CD4-positive, alpha-beta memory T cell (primary cell): ENCODE data around the gene HHATL. TPM values are rescaled to one million over a fixed set of nuclear protein-coding genes. Genes with fewer than 3 reads are reported as not detected.

Source experiments
- CTCF ChIA-PET: fragments of 350-600 bp; sonication (Branson Sonifier 250); formaldehyde crosslinking; loops from one replicate; lab custom pipeline; 2021; ENCODE audit warnings: inconsistent platforms; ENCODE audit not compliant: partially characterized antibody; lab: Charles Lee
- POLR2A ChIA-PET: fragments of 350-600 bp; sonication (Branson Sonifier 250); formaldehyde crosslinking; loops from one replicate; lab custom pipeline; 2021; ENCODE audit not compliant: partially characterized antibody; lab: Charles Lee
- DNase-seq, 5 donors: peaks; one replicate each; pipeline versions ENCODE4 v3.0.0 to v3.0.0-alpha.2; 2020 to 2022; ENCODE audit warnings: mixed read lengths in 1 of 5
- H3K27ac ChIP-seq: one replicate; pipeline ENCODE4 v1.7.0; 2013; ENCODE audit warnings: low read depth, low read length
- H3K27me3 ChIP-seq: 2 replicates; pipeline ENCODE4 v1.7.0; 2013; ENCODE audit warnings: mild to moderate bottlenecking, low read length, moderate library complexity; ENCODE audit not compliant: insufficient read depth
- H3K36me3 ChIP-seq: 2 replicates; pipeline ENCODE4 v1.7.0; 2013; ENCODE audit warnings: mild to moderate bottlenecking, low read length, moderate library complexity; ENCODE audit not compliant: insufficient read depth
- H3K4me1 ChIP-seq: 2 replicates; pipeline ENCODE4 v1.7.0; 2013; ENCODE audit warnings: mild to moderate bottlenecking, low read length, moderate library complexity; ENCODE audit not compliant: insufficient read depth
- H3K4me3 ChIP-seq, 2 donors: one replicate each; pipeline ENCODE4 v1.7.0; 2013; ENCODE audit warnings: low read length in 2 of 2, mild to moderate bottlenecking in 1 of 2
- H3K9me3 ChIP-seq, 2 donors: one replicate each; pipeline ENCODE4 v1.7.0; 2013; ENCODE audit warnings: low read length in 2 of 2, control low read depth in 1 of 2; ENCODE audit not compliant: control insufficient read depth in 1 of 2
- H3K27ac Mint-ChIP-seq, 7 donors: one replicate each; pipeline ENCODE4 v1.8.0; 2020 to 2021; ENCODE audit warnings: mixed read lengths in 7 of 7, mild to moderate bottlenecking in 6 of 7, inconsistent platforms in 3 of 7, moderate library complexity in 3 of 7
- H3K27me3 Mint-ChIP-seq, 2 donors: one replicate each; pipeline ENCODE4 v1.8.0; 2020 to 2021; ENCODE audit warnings: mixed read lengths in 2 of 2
- H3K36me3 Mint-ChIP-seq, 2 donors: one replicate each; pipeline ENCODE4 v1.8.0; 2020 to 2021; ENCODE audit warnings: mixed read lengths in 2 of 2, inconsistent platforms in 1 of 2, mild to moderate bottlenecking in 1 of 2
- H3K4me1 Mint-ChIP-seq, 4 donors: one replicate each; pipeline ENCODE4 v1.8.0; 2020 to 2021; ENCODE audit warnings: mixed read lengths in 4 of 4, mild to moderate bottlenecking in 1 of 4
- H3K4me3 Mint-ChIP-seq, 8 donors: one replicate each; pipeline ENCODE4 v1.8.0; 2020 to 2021; ENCODE audit warnings: mixed read lengths in 8 of 8, mild to moderate bottlenecking in 7 of 8, moderate library complexity in 6 of 8, inconsistent platforms in 3 of 8
- H3K9me3 Mint-ChIP-seq, 8 donors: one replicate each; pipeline ENCODE4 v1.8.0; 2020 to 2021; ENCODE audit warnings: mixed read lengths in 8 of 8, mild to moderate bottlenecking in 5 of 8, inconsistent platforms in 3 of 8, moderate library complexity in 1 of 8
- intact Hi-C: fragments of 100-400 bp; cut with micrococcal nuclease; formaldehyde crosslinking; loops from one replicate; pipeline ENCODE4 v1.15.1; 2023
- polyA plus RNA-seq, 2 donors: library from polyadenylated mRNA; unstranded; fragments of 300-500 nt; fragmentation: Illumina TruSeq; gene quantifications; one replicate each; pipeline ENCODE4 v1.2.3, GENCODE V29; 2021
- total RNA-seq, 2 experiments: library from RNA; stranded (reverse); gene quantifications; one replicate each; pipeline ENCODE4 v1.2.3, GENCODE V29; 2021

The HHATL gene
- total and polyA plus RNA-seq, 4 experiments from 2014 or later: not detected

DNA sequence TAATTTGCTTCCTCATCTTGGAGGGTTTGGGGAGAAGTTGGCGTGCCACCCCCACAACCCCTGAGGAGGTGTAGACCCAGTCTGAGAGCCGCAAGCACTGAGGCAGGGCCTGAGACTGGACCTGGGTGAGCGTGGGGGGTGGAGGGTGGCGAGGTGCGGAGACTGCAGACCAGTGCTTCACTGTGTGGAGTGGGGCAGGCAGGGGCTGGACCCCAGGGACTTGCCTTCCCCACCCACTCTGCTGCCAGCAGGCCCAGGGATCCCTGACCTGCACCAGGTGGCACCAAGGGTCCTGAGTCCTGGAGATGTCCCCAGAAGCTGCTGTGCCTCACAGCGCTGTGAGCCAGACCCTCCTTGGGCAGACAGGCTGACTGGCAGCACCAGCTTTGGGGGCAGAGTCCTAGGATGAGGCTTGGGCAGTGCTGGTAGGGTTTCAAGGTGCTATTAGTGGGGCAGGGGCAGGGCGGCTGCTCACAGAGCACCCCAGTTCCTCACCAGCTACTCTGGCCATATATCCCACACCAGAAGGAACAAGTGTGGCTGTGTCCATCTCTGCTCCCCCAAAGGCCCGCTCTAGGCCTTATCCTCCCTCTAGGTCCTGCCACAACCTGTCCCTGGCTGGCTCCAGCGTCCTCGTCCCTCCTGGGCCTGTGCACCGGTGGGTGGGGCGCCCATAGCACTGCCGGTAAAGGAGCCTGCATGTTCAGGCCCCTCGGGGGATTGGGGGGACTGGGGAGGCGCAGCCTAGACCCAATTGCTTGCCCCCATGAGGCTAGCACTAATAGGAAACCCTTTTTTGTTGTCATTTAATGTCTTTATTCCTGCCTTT lies 37.3 kb downstream of the HHATL start:
- ChIA-PET POLR2A (no interaction called here), CTCF (no interaction called here)
- no peak for DNase-seq
- H3K27ac Mint-ChIP-seq: no peak overlapping the region
- Histone ChIP-seq H3K4me3 (no peak overlapping the region), H3K27ac (no peak overlapping the region), H3K9me3 (no peaks in the 10 kb centered on the region), H3K36me3 (no peaks in the 10 kb centered on the region), H3K4me1 (no peaks in the 10 kb centered on the region), H3K27me3 (no peaks in the 10 kb centered on the region)
- H3K4me1 Mint-ChIP-seq: peaks cover 0 to 6% (median 0%) of the 10 kb centered on the region in 4 donors
- peaks cover 0 to 4% of the 10 kb centered on the region in 2 donors for H3K36me3 Mint-ChIP-seq
- H3K4me3 Mint-ChIP-seq: no peak overlapping the region
- H3K9me3 Mint-ChIP-seq: peaks cover 0 to 5% (median 0%) of the 10 kb centered on the region in 8 donors
- H3K27me3 Mint-ChIP-seq: peaks cover 0 to 6% of the 10 kb centered on the region in 2 donors
- intact Hi-C loops: no loop called here

DNA sequence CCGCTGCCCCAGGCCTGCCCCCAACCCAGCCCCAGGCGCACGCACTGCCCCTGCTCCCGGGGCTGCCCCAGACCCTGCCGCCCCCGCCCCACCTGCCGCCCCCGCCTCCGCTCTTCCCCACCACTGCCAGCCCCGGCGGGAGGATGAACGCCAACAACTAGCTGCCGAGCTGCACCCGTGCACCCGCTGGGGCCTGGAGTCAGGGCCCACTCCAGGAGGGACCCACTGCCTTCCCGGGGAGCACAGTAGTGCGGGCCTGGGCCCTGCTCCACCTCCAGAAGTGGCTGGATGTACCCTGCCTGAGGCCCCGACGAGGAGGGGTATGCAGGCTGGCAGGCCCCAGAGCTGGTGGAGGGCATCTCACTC lies 38.2 kb downstream of the HHATL start:
- no peaks in the 10 kb centered on the region for H3K9me3 ChIP-seq
- H3K27me3 ChIP-seq: no peaks in the 10 kb centered on the region
- intact Hi-C loops: no loop called here
- no peaks in the 10 kb centered on the region for H3K36me3 ChIP-seq
- CTCF ChIA-PET: no interaction called here
- DNase-seq: no peak
- H3K27me3 Mint-ChIP-seq: peaks cover 0 to 6% of the 10 kb centered on the region in 2 donors
- no peak overlapping the region for H3K27ac Mint-ChIP-seq
- H3K4me1 ChIP-seq: no peaks in the 10 kb centered on the region
- H3K4me3 Mint-ChIP-seq: no peak overlapping the region
- H3K4me1 Mint-ChIP-seq: peaks cover 0 to 6% (median 1%) of the 10 kb centered on the region in 4 donors
- H3K27ac ChIP-seq: no peak overlapping the region
- POLR2A ChIA-PET: no interaction called here
- peaks cover 0 to 3% (median 0%) of the 10 kb centered on the region in 8 donors for H3K9me3 Mint-ChIP-seq
- no peak overlapping the region for H3K4me3 ChIP-seq
- peaks cover 0 to 4% of the 10 kb centered on the region in 2 donors for H3K36me3 Mint-ChIP-seq

DNA sequence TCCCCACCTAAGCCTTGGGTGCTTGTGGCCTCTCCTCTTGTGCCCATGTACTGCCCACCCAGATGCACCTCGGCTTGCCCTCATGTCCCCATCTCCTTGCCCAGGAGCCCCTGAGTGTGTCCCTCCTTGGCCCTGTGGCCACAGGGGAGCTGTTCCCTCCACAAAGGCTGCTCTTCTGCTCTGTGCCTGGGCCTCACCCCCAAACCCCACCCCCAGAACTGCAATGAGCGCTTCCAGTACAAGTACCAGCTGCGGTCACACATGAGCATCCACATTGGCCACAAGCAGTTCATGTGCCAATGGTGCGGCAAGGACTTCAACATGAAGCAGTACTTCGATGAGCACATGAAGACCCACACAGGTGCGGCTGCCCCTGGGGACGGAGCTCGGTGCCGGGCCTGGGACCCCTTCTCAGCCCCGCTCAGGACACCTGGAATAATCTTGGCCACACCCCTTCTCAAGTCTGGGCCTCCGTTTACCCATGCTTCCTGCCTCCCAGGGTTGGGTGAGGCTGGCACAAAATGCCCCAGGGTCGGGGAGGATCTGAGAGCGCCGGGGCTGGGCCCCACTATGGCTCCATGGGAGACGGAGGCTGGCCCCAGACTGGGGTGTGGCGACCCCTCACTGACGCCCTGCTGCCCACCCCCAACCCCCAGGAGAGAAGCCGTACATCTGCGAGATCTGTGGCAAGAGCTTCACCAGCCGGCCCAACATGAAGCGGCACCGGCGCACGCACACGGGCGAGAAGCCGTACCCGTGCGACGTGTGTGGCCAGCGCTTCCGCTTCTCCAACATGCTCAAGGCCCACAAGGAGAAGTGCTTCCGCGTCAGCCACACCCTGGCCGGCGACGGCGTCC lies 38.8 kb downstream of the HHATL start:
- peak overlapping the region in 1 of 7 donors; percentile 58 for H3K27ac Mint-ChIP-seq

DNA sequence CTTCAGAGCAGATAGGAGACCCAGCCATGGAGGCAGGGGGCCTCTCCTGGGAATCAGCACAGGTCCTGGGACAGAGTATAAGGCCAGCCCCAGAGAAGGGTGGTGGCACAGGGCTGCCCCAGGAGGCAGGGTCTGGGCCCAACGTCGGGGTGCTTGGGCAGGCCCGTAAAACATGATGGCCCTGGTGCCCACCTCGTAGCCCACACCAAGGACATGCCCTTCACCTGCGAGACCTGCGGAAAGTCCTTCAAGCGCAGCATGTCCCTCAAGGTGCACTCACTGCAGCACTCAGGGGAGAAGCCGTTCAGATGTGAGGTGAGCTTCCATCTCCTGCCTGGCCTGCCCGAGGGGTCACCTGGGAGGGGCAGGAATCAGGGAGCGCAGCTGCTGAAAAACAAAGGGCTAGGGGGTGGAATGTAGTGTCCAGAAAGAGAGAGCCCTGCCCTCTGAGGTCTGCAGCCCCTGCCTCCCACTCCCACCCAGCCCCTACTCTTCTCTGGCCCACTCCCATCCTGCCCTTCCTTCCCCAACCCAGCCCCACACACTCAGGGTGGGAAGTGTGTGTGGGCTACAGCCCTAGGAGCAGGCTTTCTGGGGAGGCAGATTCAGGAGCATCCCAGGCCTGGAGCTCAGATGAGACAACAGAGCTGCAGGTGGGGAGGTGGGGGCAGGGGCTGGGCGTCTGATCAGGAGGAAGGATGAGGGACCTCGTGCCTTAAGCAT lies 39.6 kb downstream of the HHATL start:
- Histone ChIP-seq H3K4me1 (no peaks in the 10 kb centered on the region), H3K27ac (no peak overlapping the region), H3K9me3 (no peaks in the 10 kb centered on the region), H3K36me3 (no peaks in the 10 kb centered on the region), H3K27me3 (no peaks in the 10 kb centered on the region), H3K4me3 (no peak overlapping the region)
- H3K9me3 Mint-ChIP-seq: peaks cover 0 to 2% (median 0%) of the 10 kb centered on the region in 8 donors
- peaks cover 0 to 4% of the 10 kb centered on the region in 2 donors for H3K36me3 Mint-ChIP-seq
- H3K27ac Mint-ChIP-seq: no peak overlapping the region
- POLR2A ChIA-PET: no interaction called here
- H3K4me1 Mint-ChIP-seq: peaks cover 0 to 6% (median 1%) of the 10 kb centered on the region in 4 donors
- CTCF ChIA-PET: no interaction called here
- peaks cover 0 to 6% of the 10 kb centered on the region in 2 donors for H3K27me3 Mint-ChIP-seq
- H3K4me3 Mint-ChIP-seq: no peak overlapping the region
- DNase-seq: no peak
- intact Hi-C loops: no loop called here

More for the DNA sequence above, 38.8 kb downstream of the HHATL start:
- ChIA-PET CTCF (no interaction called here), POLR2A (no interaction called here)
- H3K4me3 ChIP-seq: no peak overlapping the region
- no peaks in the 10 kb centered on the region for H3K27me3 ChIP-seq
- intact Hi-C loops: no loop called here
- H3K27ac ChIP-seq: no peak overlapping the region
- no peaks in the 10 kb centered on the region for H3K9me3 ChIP-seq
- H3K36me3 ChIP-seq: no peaks in the 10 kb centered on the region
- Mint-ChIP-seq H3K9me3 (peaks cover 0 to 3% (median 0%) of the 10 kb centered on the region in 8 donors), H3K27me3 (peaks cover 0 to 6% of the 10 kb centered on the region in 2 donors), H3K4me1 (peaks cover 0 to 6% (median 1%) of the 10 kb centered on the region in 4 donors), H3K4me3 (no peak overlapping the region), H3K36me3 (peaks cover 0 to 4% of the 10 kb centered on the region in 2 donors)
- H3K4me1 ChIP-seq: no peaks in the 10 kb centered on the region
- no peak for DNase-seq

DNA sequence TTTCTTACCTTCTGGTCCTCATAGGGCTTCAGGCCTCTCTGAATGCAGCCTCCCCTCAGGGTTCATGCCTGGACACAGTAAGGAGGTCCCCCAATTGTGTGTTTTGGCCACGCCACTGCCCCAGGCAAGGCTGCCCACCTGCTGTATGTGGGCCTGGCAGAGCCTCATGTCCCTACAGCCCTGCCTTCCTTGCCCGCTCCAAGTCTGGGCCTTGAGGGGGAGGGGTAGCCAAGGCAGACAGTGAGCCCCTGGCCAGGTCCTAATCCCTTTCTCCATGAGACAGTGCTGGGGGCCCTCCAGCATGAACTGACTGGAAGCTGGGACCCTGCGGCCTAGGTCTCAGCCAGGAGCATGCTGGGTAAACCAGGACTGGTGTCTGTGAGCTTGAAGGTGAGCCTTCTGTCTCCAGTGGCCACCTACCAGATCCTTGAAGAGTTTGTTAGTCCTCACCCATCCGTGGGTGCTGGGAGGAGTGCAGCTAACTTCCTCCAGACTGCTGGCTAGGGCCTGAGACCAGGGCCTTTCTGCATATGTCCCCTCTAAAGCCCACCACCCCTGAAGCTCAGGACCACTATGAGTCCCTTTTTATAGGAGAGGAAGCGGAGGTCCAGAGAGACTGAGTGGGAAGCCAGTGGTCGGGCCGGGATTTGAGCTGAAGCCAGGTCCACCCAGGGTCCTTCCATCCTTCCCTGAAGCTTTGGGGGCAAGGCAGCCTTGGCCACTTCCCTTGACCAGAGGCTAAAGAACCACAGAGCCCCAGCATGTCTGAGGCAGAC lies 40.4 kb downstream of the HHATL start:
- CTCF ChIA-PET: interaction anchor here (1.8 kb wide), 1 partner anchor 10 kb away, joined by 4 read pairs; no protein-coding TSS in a partner anchor

DNA sequence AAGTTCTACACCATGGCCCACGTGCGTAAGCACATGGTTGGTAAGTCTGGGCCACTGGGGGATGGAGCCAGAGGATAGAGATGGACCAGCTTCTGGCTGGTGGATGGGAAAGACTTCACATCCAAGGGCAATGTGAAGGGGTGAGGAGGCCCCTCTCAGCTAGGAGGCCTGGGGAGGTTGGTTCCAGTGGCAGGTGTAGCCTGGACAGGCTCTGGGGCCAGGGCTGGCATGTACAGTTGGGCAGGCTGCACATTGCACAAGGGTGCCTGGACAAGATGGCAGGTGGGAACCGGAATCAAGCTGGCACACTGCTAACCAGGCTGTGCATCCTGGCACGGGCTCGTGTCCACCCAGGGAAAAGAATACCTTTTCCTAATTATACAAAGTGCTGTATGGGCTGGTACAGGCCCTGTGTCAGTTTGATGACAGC lies 41.0 kb downstream of the HHATL start:
- Mint-ChIP-seq H3K27ac (peak overlapping the region in 1 of 7 donors; percentile 68), H3K4me1 (peaks cover 0 to 6% (median 1%) of the 10 kb centered on the region in 4 donors), H3K36me3 (no peaks in the 10 kb centered on the region), H3K4me3 (no peak overlapping the region), H3K27me3 (no peaks in the 10 kb centered on the region), H3K9me3 (peaks cover 0 to 2% (median 0%) of the 10 kb centered on the region in 8 donors)
- no peaks in the 10 kb centered on the region for H3K27me3 ChIP-seq
- no peaks in the 10 kb centered on the region for H3K4me1 ChIP-seq
- H3K36me3 ChIP-seq: no peaks in the 10 kb centered on the region
- ChIA-PET POLR2A (no interaction called here), CTCF (interaction anchor here (1.8 kb wide), 1 partner anchor 10 kb away, joined by 4 read pairs; no protein-coding TSS in a partner anchor)
- no peak for DNase-seq
- intact Hi-C loops: no loop called here
- no peak overlapping the region for H3K27ac ChIP-seq
- H3K4me3 ChIP-seq: no peak overlapping the region
- no peaks in the 10 kb centered on the region for H3K9me3 ChIP-seq

More for the DNA sequence above, 40.4 kb downstream of the HHATL start:
- Mint-ChIP-seq H3K27me3 (peaks cover 0 to under 1% of the 10 kb centered on the region in 2 donors), H3K4me3 (no peak overlapping the region), H3K4me1 (peaks cover 0 to 6% (median 1%) of the 10 kb centered on the region in 4 donors), H3K36me3 (no peaks in the 10 kb centered on the region), H3K9me3 (no peaks in the 10 kb centered on the region), H3K27ac (no peak overlapping the region)
- intact Hi-C loops: no loop called here
- no peaks in the 10 kb centered on the region for H3K27me3 ChIP-seq
- no peak for DNase-seq
- H3K27ac ChIP-seq: no peak overlapping the region
- no peaks in the 10 kb centered on the region for H3K4me1 ChIP-seq
- POLR2A ChIA-PET: no interaction called here
- no peaks in the 10 kb centered on the region for H3K36me3 ChIP-seq
- no peaks in the 10 kb centered on the region for H3K9me3 ChIP-seq
- H3K4me3 ChIP-seq: no peak overlapping the region
